Measurements from ENCODE around the gene APBB1IP.

- no peak for TF ChIP-seq CTCF (IDR thresholded peaks at IDR 0.05)
- TF ChIP-seq ZFX (IDR thresholded peaks at IDR 0.05; ENCODE audit: borderline replicate concordance), result no peak
Observed at GRCh38 chr10:26432938-26433337, 5.2 kb upstream of the APBB1IP start.

All from 22Rv1 (cell line).